Fibroblast of lung (primary cell): ENCODE data around the gene MEIS2. TPM values are rescaled to one million over a fixed set of nuclear protein-coding genes. Genes with fewer than 3 reads are reported as not detected.
A peak's percentile ranks its signal among the peaks of the same experiment; 100 is the strongest.

Experiments used
- DNase-seq, 2 donors: peaks; one replicate each; pipeline versions ENCODE4 v3.0.0 to v3.0.0-alpha.2; 2010; ENCODE audit warnings: low read depth in 2 of 2
- H2AFZ ChIP-seq: 2 replicates; pipeline ENCODE4 v1.5.1; 2012; ENCODE audit warnings: low read length, control low read depth, inconsistent platforms
- H3K27ac ChIP-seq: 2 replicates; pipeline ENCODE4 v1.5.1; 2011; ENCODE audit warnings: low read length, control low read depth; ENCODE audit not compliant: insufficient read depth
- H3K27me3 ChIP-seq: 2 replicates; pipeline ENCODE4 v1.5.1; 2011; ENCODE audit warnings: mild to moderate bottlenecking, low read length; ENCODE audit not compliant: control insufficient read depth, insufficient read depth
- H3K36me3 ChIP-seq: 2 replicates; pipeline ENCODE4 v1.5.1; 2011; ENCODE audit warnings: low read length; ENCODE audit not compliant: control insufficient read depth, insufficient read depth
- H3K4me1 ChIP-seq: 2 replicates; pipeline ENCODE4 v1.5.1; 2011; ENCODE audit warnings: low read length; ENCODE audit not compliant: control insufficient read depth, insufficient read depth; ENCODE audit errors: extremely low read depth
- H3K4me2 ChIP-seq: 2 replicates; pipeline ENCODE4 v1.5.1; 2011; ENCODE audit warnings: low read length, control low read depth; ENCODE audit not compliant: insufficient read depth; ENCODE audit errors: extremely low read depth
- H3K4me3 ChIP-seq, 4 experiments: fragments of 200-600 bp in 1 of 4; sonication (generic) in 1 of 4; replicated peaks in 1 of 4; 2 replicates each; pipeline ENCODE4 v1.5.1; 2011 to 2016; ENCODE audit warnings: low read length in 4 of 4, low read depth in 3 of 4, mild to moderate bottlenecking in 3 of 4, control low read depth in 2 of 4, inconsistent platforms in 1 of 4, mixed read lengths in 1 of 4; ENCODE audit not compliant: insufficient read depth in 1 of 4; ENCODE audit errors: control extremely low read depth in 1 of 4
- H3K79me2 ChIP-seq: 2 replicates; pipeline ENCODE4 v1.5.1; 2012; ENCODE audit warnings: mild to moderate bottlenecking, low read length, inconsistent platforms; ENCODE audit not compliant: control insufficient read depth, insufficient read depth
- H3K9ac ChIP-seq: 2 replicates; pipeline ENCODE4 v1.5.1; 2011; ENCODE audit warnings: mild to moderate bottlenecking, low read length, control low read depth; ENCODE audit not compliant: insufficient read depth
- H3K9me3 ChIP-seq: 2 replicates; pipeline ENCODE4 v1.5.1; 2012; ENCODE audit warnings: low read depth, low read length; ENCODE audit not compliant: control insufficient read depth, insufficient read depth
- H4K20me1 ChIP-seq: 2 replicates; pipeline ENCODE4 v1.5.1; 2011; ENCODE audit warnings: low read length; ENCODE audit not compliant: control insufficient read depth, insufficient read depth; ENCODE audit errors: extremely low read depth
- CTCF ChIP-seq, 2 donors: IDR thresholded peaks in 1 of 2; conservative IDR thresholded peaks in 1 of 2; 1 replicate in 1 of 2; 2 replicates in 1 of 2; pipeline ENCODE4 v1.5.1; 2011 to 2012; ENCODE audit warnings: low read length in 2 of 2, control low read depth in 1 of 2, inconsistent platforms in 1 of 2, low read depth in 1 of 2, mild to moderate bottlenecking in 1 of 2
- EZH2 ChIP-seq: IDR thresholded peaks from 2 replicates; pipeline ENCODE4 v1.5.1; 2012; ENCODE audit warnings: low read length, control low read depth, mild to moderate bottlenecking; ENCODE audit errors: missing control alignments
- polyA plus RNA-seq, 2 donors: library from polyadenylated mRNA; depleted of rRNA in 1 of 2; stranded (reverse) in 1 of 2; unstranded in 1 of 2; fragments of >200 nt; gene quantifications; 2 replicates each; pipeline ENCODE4 v1.2.1, GENCODE V29; 2011 to 2012; ENCODE audit warnings: missing spikeins in 1 of 2
- total RNA-seq: library from RNA; depleted of rRNA; stranded (reverse); fragments of >200 nt; gene quantifications from 2 replicates; pipeline ENCODE4 v1.2.1, GENCODE V29; 2014

The MEIS2 gene
- total and polyA plus RNA-seq, 2 donors (not counting 1 experiment from before 2014, with no cell fraction given), result 31.0 to 37.1 TPM

GRCh38 chr15:36960947-36961227 is 139.5 kb downstream of the MEIS2 start:
- no peak overlapping the region for H3K9ac ChIP-seq
- H3K4me1 ChIP-seq, result no peaks in the 10 kb centered on the region
- H3K27me3 ChIP-seq, result no peaks in the 10 kb centered on the region
- H3K4me3 ChIP-seq, result no peak overlapping the region
- no peak overlapping the region for H3K4me2 ChIP-seq
- no peaks in the 10 kb centered on the region for H3K36me3 ChIP-seq
- no peak overlapping the region for H2AFZ ChIP-seq
- H3K79me2 ChIP-seq, result no peaks in the 10 kb centered on the region
- no peak overlapping the region for H3K27ac ChIP-seq
- H4K20me1 ChIP-seq, result no peaks in the 10 kb centered on the region
- no peak for TF ChIP-seq EZH2
- no peak for TF ChIP-seq CTCF (conservative IDR thresholded peaks at IDR 0.05 in 1 of 2, IDR thresholded peaks at IDR 0.05 in 1 of 2; ENCODE audit: low read depth in 1 of 2, low read length in 2 of 2)
- DNase-seq, result no peak
- H3K9me3 ChIP-seq, result no peaks in the 10 kb centered on the region

- H3K9me3 ChIP-seq, result no peaks in the 10 kb centered on the region
- H3K27ac ChIP-seq, result no peak overlapping the region
- no peaks in the 10 kb centered on the region for H3K27me3 ChIP-seq
- no peaks in the 10 kb centered on the region for H3K36me3 ChIP-seq
- no peaks in the 10 kb centered on the region for H3K79me2 ChIP-seq
- no peak overlapping the region for H3K4me3 ChIP-seq
- no peaks in the 10 kb centered on the region for H4K20me1 ChIP-seq
- no peak overlapping the region for H3K9ac ChIP-seq
- H2AFZ ChIP-seq, result no peak overlapping the region
- DNase-seq, result no peak
- no peak overlapping the region for H3K4me2 ChIP-seq
- TF ChIP-seq CTCF (conservative IDR thresholded peaks at IDR 0.05 in 1 of 2, IDR thresholded peaks at IDR 0.05 in 1 of 2; ENCODE audit: low read depth in 1 of 2, low read length in 2 of 2) (no peak), EZH2 (no peak)
- H3K4me1 ChIP-seq, result no peaks in the 10 kb centered on the region
Observed at GRCh38 chr15:36960179-36960946, 140.0 kb downstream of the MEIS2 start.

GRCh38 chr15:36959746-36960145 is 140.6 kb downstream of the MEIS2 start:
- TF ChIP-seq CTCF (conservative IDR thresholded peaks at IDR 0.05 in 1 of 2, IDR thresholded peaks at IDR 0.05 in 1 of 2; ENCODE audit: low read depth in 1 of 2, low read length in 2 of 2) (no peak), EZH2 (no peak)
- DNase-seq, result peak in 1 of 2 donors; percentile 61
- H3K4me3 ChIP-seq, result no peak overlapping the region
- H3K27me3 ChIP-seq, result no peaks in the 10 kb centered on the region
- H3K79me2 ChIP-seq, result no peaks in the 10 kb centered on the region
- H3K9ac ChIP-seq, result no peak overlapping the region
- no peak overlapping the region for H3K4me2 ChIP-seq
- no peak overlapping the region for H3K27ac ChIP-seq
- H3K36me3 ChIP-seq, result no peaks in the 10 kb centered on the region
- no peak overlapping the region for H2AFZ ChIP-seq
- H4K20me1 ChIP-seq, result no peaks in the 10 kb centered on the region
- no peaks in the 10 kb centered on the region for H3K9me3 ChIP-seq
- no peaks in the 10 kb centered on the region for H3K4me1 ChIP-seq
